WTC11 (cell line): ENCODE measurements around the gene SLCO1B1.

ENCODE experiments used
- CREB1 ChIP-seq: sonication (generic); formaldehyde crosslinking; IDR thresholded peaks from 2 replicates; pipeline ENCODE4 v1.8.0; 2023; ENCODE audit warnings: mild to moderate bottlenecking, missing genetic modification reagents
- ESRRA ChIP-seq: sonication (generic); formaldehyde crosslinking; IDR thresholded peaks from 2 replicates; pipeline ENCODE4 v1.8.1; 2022; ENCODE audit warnings: mild to moderate bottlenecking, missing genetic modification reagents, borderline replicate concordance
- ZNF232 ChIP-seq: sonication (generic); formaldehyde crosslinking; IDR thresholded peaks from 2 replicates; pipeline ENCODE4 v1.8.0; 2022; ENCODE audit warnings: mild to moderate bottlenecking, missing genetic modification reagents
- ZNF263 ChIP-seq: sonication (generic); formaldehyde crosslinking; IDR thresholded peaks from 2 replicates; pipeline ENCODE4 v1.8.1; 2022; ENCODE audit warnings: low read depth, mild to moderate bottlenecking, moderate library complexity, missing genetic modification reagents
- TF ChIP-seq, protein P1 (sequence below): fragments of 200-600 bp; IDR thresholded peaks from 2 replicates; pipeline ENCODE4 v1.8.0; 2022; ENCODE audit warnings: antibody characterized with exemption
- TF ChIP-seq, protein P2 (sequence below): sonication (generic); formaldehyde crosslinking; IDR thresholded peaks from 2 replicates; pipeline ENCODE4 v1.8.1; 2023; ENCODE audit warnings: mild to moderate bottlenecking, missing genetic modification reagents, moderate library complexity
- TF ChIP-seq, protein P3 (sequence below): sonication (generic); formaldehyde crosslinking; IDR thresholded peaks from 2 replicates; pipeline ENCODE4 v1.8.1; 2023; ENCODE audit warnings: mild to moderate bottlenecking, missing genetic modification reagents
- TF ChIP-seq, protein P4 (sequence below): sonication (generic); formaldehyde crosslinking; IDR thresholded peaks from 2 replicates; pipeline ENCODE4 v1.8.1; 2023; ENCODE audit warnings: mild to moderate bottlenecking, missing genetic modification reagents, moderate library complexity
- TF ChIP-seq, protein P5 (sequence below): sonication (generic); formaldehyde crosslinking; IDR thresholded peaks from 2 replicates; pipeline ENCODE4 v1.8.0; 2022; ENCODE audit warnings: mild to moderate bottlenecking, missing genetic modification reagents
- TF ChIP-seq, protein P6 (sequence below): sonication (generic); formaldehyde crosslinking; conservative IDR thresholded peaks from 2 replicates; pipeline ENCODE4 v1.8.1; 2022; ENCODE audit warnings: mild to moderate bottlenecking, missing genetic modification reagents

DNA sequence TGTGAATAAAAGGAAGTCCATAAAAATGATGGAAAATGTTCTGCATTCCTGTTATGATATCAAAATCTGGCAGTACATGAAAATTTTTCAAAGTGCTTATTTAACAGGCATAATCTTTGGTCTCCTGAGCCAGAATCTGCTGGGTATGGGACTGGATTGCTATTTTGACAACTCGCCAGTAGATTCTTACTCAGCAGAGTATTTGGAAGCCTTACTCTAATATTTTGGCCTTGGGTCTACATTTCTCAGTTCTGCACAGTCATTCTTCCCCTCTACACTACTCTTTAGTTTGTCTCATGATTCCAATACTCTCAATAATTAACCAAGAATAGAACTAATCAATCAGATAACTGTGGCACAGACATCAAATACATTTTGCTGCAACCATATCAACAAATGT, 1.1 kb upstream of the SLCO1B1 start:
- TF ChIP-seq, protein P1, sequence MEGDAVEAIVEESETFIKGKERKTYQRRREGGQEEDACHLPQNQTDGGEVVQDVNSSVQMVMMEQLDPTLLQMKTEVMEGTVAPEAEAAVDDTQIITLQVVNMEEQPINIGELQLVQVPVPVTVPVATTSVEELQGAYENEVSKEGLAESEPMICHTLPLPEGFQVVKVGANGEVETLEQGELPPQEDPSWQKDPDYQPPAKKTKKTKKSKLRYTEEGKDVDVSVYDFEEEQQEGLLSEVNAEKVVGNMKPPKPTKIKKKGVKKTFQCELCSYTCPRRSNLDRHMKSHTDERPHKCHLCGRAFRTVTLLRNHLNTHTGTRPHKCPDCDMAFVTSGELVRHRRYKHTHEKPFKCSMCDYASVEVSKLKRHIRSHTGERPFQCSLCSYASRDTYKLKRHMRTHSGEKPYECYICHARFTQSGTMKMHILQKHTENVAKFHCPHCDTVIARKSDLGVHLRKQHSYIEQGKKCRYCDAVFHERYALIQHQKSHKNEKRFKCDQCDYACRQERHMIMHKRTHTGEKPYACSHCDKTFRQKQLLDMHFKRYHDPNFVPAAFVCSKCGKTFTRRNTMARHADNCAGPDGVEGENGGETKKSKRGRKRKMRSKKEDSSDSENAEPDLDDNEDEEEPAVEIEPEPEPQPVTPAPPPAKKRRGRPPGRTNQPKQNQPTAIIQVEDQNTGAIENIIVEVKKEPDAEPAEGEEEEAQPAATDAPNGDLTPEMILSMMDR: no peak
- TF ChIP-seq, protein P2, sequence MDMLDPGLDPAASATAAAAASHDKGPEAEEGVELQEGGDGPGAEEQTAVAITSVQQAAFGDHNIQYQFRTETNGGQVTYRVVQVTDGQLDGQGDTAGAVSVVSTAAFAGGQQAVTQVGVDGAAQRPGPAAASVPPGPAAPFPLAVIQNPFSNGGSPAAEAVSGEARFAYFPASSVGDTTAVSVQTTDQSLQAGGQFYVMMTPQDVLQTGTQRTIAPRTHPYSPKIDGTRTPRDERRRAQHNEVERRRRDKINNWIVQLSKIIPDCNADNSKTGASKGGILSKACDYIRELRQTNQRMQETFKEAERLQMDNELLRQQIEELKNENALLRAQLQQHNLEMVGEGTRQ (CRISPR knock-in tag): no peak
- TF ChIP-seq ZNF263 (CRISPR knock-in tag) (no peak), ESRRA (CRISPR knock-in tag) (no peak), ZNF232 (CRISPR knock-in tag) (no peak), CREB1 (CRISPR knock-in tag) (no peak)
- TF ChIP-seq, protein P3, sequence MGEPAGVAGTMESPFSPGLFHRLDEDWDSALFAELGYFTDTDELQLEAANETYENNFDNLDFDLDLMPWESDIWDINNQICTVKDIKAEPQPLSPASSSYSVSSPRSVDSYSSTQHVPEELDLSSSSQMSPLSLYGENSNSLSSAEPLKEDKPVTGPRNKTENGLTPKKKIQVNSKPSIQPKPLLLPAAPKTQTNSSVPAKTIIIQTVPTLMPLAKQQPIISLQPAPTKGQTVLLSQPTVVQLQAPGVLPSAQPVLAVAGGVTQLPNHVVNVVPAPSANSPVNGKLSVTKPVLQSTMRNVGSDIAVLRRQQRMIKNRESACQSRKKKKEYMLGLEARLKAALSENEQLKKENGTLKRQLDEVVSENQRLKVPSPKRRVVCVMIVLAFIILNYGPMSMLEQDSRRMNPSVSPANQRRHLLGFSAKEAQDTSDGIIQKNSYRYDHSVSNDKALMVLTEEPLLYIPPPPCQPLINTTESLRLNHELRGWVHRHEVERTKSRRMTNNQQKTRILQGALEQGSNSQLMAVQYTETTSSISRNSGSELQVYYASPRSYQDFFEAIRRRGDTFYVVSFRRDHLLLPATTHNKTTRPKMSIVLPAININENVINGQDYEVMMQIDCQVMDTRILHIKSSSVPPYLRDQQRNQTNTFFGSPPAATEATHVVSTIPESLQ: no peak
- TF ChIP-seq, protein P4, sequence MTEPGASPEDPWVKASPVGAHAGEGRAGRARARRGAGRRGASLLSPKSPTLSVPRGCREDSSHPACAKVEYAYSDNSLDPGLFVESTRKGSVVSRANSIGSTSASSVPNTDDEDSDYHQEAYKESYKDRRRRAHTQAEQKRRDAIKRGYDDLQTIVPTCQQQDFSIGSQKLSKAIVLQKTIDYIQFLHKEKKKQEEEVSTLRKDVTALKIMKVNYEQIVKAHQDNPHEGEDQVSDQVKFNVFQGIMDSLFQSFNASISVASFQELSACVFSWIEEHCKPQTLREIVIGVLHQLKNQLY (CRISPR knock-in tag): no peak
- TF ChIP-seq, protein P5, sequence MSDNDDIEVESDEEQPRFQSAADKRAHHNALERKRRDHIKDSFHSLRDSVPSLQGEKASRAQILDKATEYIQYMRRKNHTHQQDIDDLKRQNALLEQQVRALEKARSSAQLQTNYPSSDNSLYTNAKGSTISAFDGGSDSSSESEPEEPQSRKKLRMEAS (CRISPR knock-in tag): no peak
- TF ChIP-seq, protein P6, sequence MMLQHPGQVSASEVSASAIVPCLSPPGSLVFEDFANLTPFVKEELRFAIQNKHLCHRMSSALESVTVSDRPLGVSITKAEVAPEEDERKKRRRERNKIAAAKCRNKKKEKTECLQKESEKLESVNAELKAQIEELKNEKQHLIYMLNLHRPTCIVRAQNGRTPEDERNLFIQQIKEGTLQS (CRISPR knock-in tag): no peak
